ENCODE measurements around the gene NKAIN2. TPM values are rescaled to one million over a fixed set of nuclear protein-coding genes. Genes with fewer than 3 reads are reported as not detected.

The NKAIN2 gene
- total and polyA plus RNA-seq, 2 experiments from 2014 or later = 0.22 TPM; not detected in 1

DNA sequence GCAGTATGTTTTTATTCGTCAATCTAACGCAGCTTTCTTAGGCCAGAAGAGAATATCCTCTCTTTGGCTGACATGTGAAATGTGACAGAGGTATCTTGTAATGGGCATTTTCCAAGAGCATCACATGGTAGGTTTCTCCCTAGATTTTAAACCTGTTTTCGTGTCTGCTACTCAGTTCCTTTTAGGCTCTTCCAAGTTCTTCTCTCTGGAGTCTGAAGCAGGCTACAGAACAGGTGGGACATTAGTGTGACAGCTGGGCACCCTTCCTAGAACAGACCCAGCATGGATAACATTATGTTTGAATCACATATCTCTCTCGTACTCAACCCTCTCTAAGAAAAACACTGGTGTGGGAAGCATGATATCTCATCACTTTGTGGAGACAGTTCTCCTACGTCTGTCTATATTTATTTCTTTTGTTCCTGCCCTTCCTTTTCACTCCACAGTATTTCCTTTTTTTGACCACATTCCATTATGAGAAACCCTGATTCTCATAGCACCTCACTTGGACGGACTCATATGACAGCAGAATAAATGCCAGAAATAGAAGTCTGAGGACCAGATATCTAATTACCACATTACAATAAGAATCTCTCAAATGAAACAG, 263.4 kb downstream of the NKAIN2 start:
- TF ChIP-seq, protein P1, sequence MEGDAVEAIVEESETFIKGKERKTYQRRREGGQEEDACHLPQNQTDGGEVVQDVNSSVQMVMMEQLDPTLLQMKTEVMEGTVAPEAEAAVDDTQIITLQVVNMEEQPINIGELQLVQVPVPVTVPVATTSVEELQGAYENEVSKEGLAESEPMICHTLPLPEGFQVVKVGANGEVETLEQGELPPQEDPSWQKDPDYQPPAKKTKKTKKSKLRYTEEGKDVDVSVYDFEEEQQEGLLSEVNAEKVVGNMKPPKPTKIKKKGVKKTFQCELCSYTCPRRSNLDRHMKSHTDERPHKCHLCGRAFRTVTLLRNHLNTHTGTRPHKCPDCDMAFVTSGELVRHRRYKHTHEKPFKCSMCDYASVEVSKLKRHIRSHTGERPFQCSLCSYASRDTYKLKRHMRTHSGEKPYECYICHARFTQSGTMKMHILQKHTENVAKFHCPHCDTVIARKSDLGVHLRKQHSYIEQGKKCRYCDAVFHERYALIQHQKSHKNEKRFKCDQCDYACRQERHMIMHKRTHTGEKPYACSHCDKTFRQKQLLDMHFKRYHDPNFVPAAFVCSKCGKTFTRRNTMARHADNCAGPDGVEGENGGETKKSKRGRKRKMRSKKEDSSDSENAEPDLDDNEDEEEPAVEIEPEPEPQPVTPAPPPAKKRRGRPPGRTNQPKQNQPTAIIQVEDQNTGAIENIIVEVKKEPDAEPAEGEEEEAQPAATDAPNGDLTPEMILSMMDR (IDR thresholded peaks at IDR 0.05; ENCODE audit: low read depth, low read length) = no peak
- no peak for DNase-seq (ENCODE audit: low read depth in 1 of 2, low spot score in 1 of 2)
- no peaks in the 10 kb centered on the region for H3K9me3 ChIP-seq (ENCODE audit: low read depth)
- H3K4me3 ChIP-seq = no peak overlapping the region
- H3K27me3 ChIP-seq = no peaks in the 10 kb centered on the region
- no peaks in the 10 kb centered on the region for H3K36me3 ChIP-seq
- no peak overlapping the region for H3K27ac ChIP-seq
- H3K4me1 ChIP-seq (ENCODE audit: low read depth) = no peaks in the 10 kb centered on the region

DNA sequence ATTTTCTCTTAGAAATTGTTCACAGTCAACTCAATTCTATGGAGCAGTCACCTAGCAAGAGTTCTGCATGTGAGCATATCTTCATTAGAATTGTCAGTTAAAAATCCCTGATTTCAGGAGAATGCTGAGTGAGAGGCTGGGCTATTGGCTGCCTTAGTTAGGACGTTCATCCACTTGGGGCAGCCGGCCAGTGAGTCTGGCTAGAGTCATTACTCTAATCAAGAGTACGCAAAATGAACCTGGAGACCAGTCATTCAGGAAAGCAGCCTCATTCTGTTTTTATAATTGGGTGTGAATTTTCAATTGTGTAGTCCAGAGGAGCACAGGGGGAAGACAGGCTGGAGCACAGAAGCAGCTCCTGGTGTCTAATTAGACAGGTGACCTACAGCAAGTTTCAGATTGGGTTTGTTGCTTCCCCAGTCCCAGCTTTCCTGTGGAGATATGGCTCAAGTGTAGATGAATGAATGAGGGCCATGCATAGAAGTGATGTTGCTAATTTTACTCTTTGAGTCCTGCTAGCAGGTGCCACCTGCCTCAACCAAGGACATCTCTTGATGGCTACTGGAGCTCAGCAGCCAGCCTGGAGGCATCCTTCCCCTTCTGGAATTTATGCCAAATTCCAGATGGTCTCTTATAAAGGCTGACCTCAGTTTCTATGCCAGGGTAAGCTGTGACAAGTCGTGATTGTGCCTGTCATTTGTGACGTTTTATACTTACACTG, 265.7 kb downstream of the NKAIN2 start:
- H3K9me3 ChIP-seq (ENCODE audit: low read depth) = no peaks in the 10 kb centered on the region
- no peaks in the 10 kb centered on the region for H3K36me3 ChIP-seq
- H3K4me3 ChIP-seq = no peak overlapping the region
- H3K27ac ChIP-seq = no peak overlapping the region
- no peaks in the 10 kb centered on the region for H3K27me3 ChIP-seq
- H3K4me1 ChIP-seq (ENCODE audit: low read depth) = peaks cover 3% of the 10 kb centered on the region
- TF ChIP-seq, protein P1 (IDR thresholded peaks at IDR 0.05; ENCODE audit: low read depth, low read length) = no peak
- DNase-seq (ENCODE audit: low read depth in 1 of 2, low spot score in 1 of 2) = no peak

DNA sequence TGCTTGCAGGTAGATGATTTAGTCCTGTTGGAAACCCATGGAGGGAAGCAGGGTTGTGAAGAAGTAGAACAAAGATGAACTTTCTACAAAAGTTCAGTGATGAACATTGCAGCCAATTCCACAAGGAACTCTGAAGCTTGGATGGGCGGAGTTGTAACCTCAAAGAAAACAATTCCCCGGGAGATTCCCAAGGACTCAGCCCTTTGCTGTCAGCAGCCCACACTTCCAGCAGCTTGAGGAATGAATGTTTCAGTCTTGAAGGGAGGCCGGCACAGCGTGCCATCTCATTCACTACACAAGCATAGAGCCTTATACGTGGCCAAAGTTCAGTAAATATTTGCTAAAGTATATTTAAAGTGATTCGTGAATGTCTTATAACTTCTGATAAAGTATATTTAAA, 269.4 kb downstream of the NKAIN2 start:
- no peaks in the 10 kb centered on the region for H3K27me3 ChIP-seq
- no peak overlapping the region for H3K4me3 ChIP-seq
- peaks cover 14% of the 10 kb centered on the region for H3K4me1 ChIP-seq (ENCODE audit: low read depth)
- no peaks in the 10 kb centered on the region for H3K9me3 ChIP-seq (ENCODE audit: low read depth)
- H3K27ac ChIP-seq = no peak overlapping the region
- TF ChIP-seq, protein P1 (IDR thresholded peaks at IDR 0.05; ENCODE audit: low read depth, low read length) = no peak
- DNase-seq (ENCODE audit: low read depth in 1 of 2, low spot score in 1 of 2) = no peak
- no peaks in the 10 kb centered on the region for H3K36me3 ChIP-seq

DNA sequence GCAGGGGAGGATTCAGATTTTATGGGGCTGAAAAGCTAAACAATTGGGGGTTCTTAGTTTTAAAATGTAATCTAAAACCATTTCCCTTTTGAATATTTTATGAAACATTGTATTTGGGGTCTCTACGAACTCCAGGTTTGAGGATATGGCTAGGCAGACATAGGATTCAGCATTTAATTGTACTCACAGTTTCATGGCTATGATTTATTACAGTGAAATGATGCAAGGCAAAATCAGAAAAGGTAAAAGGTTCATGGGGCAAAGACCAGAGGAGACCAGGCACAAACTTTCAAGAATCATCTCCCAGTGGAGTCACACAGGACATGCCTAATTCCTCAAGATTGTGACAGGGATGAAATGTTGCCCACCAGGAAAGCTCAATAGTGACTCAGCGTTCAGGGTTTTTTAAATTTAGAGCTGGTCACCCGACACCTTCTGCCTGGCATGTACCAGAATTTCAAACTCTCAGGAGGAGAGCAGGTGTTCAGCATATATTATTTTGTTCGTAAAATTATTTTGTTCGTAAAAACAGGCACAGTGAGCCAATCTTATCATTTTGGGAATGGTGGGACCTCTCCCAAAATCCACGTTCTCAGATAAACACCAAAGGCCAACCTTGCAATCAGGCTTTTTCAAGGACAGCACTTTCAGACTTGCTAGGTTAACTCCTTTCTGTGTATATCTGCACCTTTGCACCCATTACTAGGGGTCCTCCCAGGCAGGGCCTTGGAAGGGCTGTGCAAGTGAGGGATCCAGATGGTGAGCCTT, 270.3 kb downstream of the NKAIN2 start:
- Histone ChIP-seq H3K36me3 (no peaks in the 10 kb centered on the region), H3K27ac (no peak overlapping the region), H3K9me3 (ENCODE audit: low read depth) (no peaks in the 10 kb centered on the region), H3K4me1 (ENCODE audit: low read depth) (peaks cover 14% of the 10 kb centered on the region), H3K4me3 (no peak overlapping the region), H3K27me3 (no peaks in the 10 kb centered on the region)
- no peak for DNase-seq (ENCODE audit: low read depth in 1 of 2, low spot score in 1 of 2)
- TF ChIP-seq, protein P1 (IDR thresholded peaks at IDR 0.05; ENCODE audit: low read depth, low read length) = no peak

DNA sequence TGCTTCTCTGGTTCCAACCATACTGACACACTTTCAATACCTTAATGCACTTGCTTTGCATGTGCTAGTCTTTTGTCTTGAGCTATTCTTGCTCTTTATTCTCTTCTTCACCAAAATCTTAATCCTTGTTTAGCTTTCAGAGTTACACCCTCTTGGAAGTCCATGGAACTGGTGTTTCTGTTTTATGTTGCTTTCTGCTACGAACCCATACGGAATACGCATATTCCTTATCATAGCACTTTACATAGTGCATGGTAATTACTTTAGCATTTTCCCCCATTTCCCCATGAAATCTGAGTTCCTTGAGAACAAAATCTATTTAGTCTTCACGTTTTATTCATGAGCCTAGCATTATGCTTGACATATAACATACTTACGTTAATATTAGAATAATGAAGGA, 270.9 kb downstream of the NKAIN2 start:
- Histone ChIP-seq H3K27ac (no peak overlapping the region), H3K36me3 (no peaks in the 10 kb centered on the region), H3K27me3 (no peaks in the 10 kb centered on the region), H3K4me3 (no peak overlapping the region), H3K9me3 (ENCODE audit: low read depth) (no peaks in the 10 kb centered on the region), H3K4me1 (ENCODE audit: low read depth) (peaks cover 14% of the 10 kb centered on the region)
- TF ChIP-seq, protein P1 (IDR thresholded peaks at IDR 0.05; ENCODE audit: low read depth, low read length) = no peak
- no peak for DNase-seq (ENCODE audit: low read depth in 1 of 2, low spot score in 1 of 2)

Measured in cardiac muscle cell (in vitro differentiated cells and primary cell).